ENCODE data around the gene ACER2.

Gene ACER2

GRCh38 chr9:19456426-19456825, 47.6 kb downstream of the ACER2 start:
- Mint-ChIP-seq H3K4me3 (no peak overlapping the region), H3K27ac (no peak overlapping the region), H3K4me1 (ENCODE audit: low read depth) (peaks cover 9% of the 10 kb centered on the region), H3K36me3 (ENCODE audit: low read depth) (no peaks in the 10 kb centered on the region), H3K9me3 (no peaks in the 10 kb centered on the region), H3K27me3 (ENCODE audit: low read depth) (peaks cover 8% of the 10 kb centered on the region)

DNA sequence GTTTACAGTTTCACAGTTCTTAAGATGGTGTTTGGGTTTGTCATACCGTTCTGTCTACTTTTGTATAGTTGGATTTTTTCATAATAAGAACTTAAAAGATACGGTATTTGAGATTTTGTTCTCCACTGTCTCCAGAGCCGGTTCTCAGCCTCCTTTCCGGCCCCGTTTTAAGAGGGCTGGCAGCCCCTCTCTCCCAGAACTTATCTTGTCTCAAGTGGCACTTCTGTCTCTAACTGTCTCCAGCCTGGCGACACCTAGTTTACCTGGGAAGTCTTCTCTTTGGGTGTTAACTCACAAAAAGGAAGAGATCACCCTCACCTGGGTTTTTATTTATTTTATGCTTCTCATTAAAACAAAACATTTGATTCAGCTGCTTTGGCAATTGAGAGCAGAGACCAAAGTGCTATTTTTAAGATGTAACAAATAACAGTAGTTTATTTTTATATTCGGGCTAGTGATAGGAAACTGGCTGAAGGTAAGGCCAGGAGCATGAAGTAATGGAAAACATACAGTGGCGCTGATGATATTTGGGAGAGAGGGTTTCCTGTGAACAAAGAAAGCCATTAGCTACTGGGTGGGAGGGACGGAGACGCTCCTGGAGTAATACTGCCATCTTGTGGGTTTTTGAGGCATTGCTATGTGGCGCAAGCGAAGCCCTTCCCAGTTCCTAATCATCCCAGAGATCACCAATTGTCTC, 48.3 kb downstream of the ACER2 start:
- Mint-ChIP-seq H3K27me3 (ENCODE audit: low read depth) (peaks cover 8% of the 10 kb centered on the region), H3K9me3 (no peaks in the 10 kb centered on the region), H3K4me3 (peak overlapping the region; percentile 66), H3K4me1 (ENCODE audit: low read depth) (peaks cover 7% of the 10 kb centered on the region), H3K36me3 (ENCODE audit: low read depth) (no peaks in the 10 kb centered on the region), H3K27ac (no peak overlapping the region)

DNA sequence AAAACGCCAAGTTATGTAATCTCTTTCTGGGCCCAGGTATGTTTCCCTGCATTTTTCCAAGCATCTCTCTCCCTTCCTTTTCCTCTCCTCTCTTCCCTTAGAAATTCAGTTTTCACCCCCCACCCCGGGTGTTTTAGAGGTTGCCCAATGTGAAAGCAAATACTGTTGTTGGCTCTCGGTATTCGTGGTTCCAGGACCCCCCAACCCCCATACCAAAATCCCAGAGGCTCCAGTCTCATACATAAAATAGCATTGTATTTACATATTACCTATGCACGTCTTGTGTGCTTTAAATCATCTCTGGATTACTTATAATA, 48.8 kb downstream of the ACER2 start:
- Mint-ChIP-seq H3K27ac (no peak overlapping the region), H3K4me3 (peak overlapping the region; percentile 66), H3K4me1 (ENCODE audit: low read depth) (peaks cover 7% of the 10 kb centered on the region), H3K9me3 (no peaks in the 10 kb centered on the region), H3K36me3 (ENCODE audit: low read depth) (no peaks in the 10 kb centered on the region), H3K27me3 (ENCODE audit: low read depth) (peaks cover 11% of the 10 kb centered on the region)

- Mint-ChIP-seq H3K4me1 (ENCODE audit: low read depth) (peaks cover 11% of the 10 kb centered on the region), H3K4me3 (no peak overlapping the region), H3K27me3 (ENCODE audit: low read depth) (peaks cover 12% of the 10 kb centered on the region), H3K36me3 (ENCODE audit: low read depth) (no peaks in the 10 kb centered on the region), H3K9me3 (no peaks in the 10 kb centered on the region), H3K27ac (no peak overlapping the region)
Measured at GRCh38 chr9:19460243-19460642, 51.4 kb downstream of the ACER2 start.

GRCh38 chr9:19461135-19461534, 52.3 kb downstream of the ACER2 start:
- Mint-ChIP-seq H3K9me3 (no peaks in the 10 kb centered on the region), H3K27me3 (ENCODE audit: low read depth) (peaks cover 12% of the 10 kb centered on the region), H3K36me3 (ENCODE audit: low read depth) (no peaks in the 10 kb centered on the region), H3K4me1 (ENCODE audit: low read depth) (peaks cover 12% of the 10 kb centered on the region), H3K27ac (no peak overlapping the region), H3K4me3 (no peak overlapping the region)

GRCh38 chr9:19464061-19464763, 55.4 kb downstream of the ACER2 start:
- Mint-ChIP-seq H3K36me3 (ENCODE audit: low read depth) (no peaks in the 10 kb centered on the region), H3K27me3 (ENCODE audit: low read depth) (peaks cover 8% of the 10 kb centered on the region), H3K4me1 (ENCODE audit: low read depth) (peaks cover 5% of the 10 kb centered on the region), H3K27ac (no peak overlapping the region), H3K4me3 (peak overlapping the region; percentile 87), H3K9me3 (no peaks in the 10 kb centered on the region)

DNA sequence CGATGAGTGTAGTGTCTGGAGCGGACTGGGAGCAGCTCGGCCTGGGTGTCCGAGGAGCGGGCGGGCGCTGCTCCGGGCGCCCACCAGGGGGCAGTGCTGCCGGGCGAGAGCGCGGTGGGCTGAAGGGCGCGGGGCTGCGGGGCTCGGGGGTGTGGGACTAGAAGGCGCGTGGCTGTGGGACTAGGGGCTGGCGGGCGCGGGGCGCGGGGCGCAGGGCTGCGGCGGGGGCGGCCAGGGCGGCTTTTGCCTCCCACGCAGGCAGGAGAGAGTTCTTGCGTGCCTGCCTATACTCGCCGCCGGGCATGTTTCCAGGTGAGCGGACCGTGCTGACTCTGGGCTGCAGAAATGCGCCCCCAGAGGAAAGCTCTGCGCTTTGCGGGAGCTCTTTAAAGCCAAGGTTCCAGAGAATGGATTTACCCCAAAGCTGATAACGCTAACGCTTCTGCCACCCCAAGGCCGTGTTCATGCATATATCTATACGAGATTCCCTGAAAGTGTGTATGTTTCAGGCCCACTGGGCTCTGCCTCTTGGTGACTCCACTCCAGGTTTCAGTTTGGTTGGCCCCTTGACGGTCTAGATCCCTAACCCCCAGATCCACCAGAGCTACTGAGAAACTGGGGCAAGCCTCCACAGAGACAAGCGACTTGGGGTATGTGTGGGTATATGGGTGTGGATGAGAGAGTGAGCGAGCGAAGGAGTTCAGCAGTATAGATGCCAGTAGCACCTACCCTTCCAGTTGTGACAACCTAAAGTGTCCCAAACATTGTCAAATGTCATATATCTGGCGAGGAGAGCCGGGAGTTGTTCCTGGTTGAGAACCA, 56.2 kb downstream of the ACER2 start:
- no peak overlapping the region for H3K27ac Mint-ChIP-seq
- H3K36me3 Mint-ChIP-seq (ENCODE audit: low read depth), result no peaks in the 10 kb centered on the region

GRCh38 chr9:19465586-19466279, 56.9 kb downstream of the ACER2 start:
- no peaks in the 10 kb centered on the region for H3K9me3 Mint-ChIP-seq
- H3K27me3 Mint-ChIP-seq (ENCODE audit: low read depth), result peaks cover 4% of the 10 kb centered on the region
- peak overlapping the region; percentile 87 for H3K4me3 Mint-ChIP-seq
- peaks cover 12% of the 10 kb centered on the region for H3K4me1 Mint-ChIP-seq (ENCODE audit: low read depth)
- no peaks in the 10 kb centered on the region for H3K36me3 Mint-ChIP-seq (ENCODE audit: low read depth)
- no peak overlapping the region for H3K27ac Mint-ChIP-seq

More for the DNA sequence above, 56.2 kb downstream of the ACER2 start:
- Mint-ChIP-seq H3K9me3 (no peaks in the 10 kb centered on the region), H3K27me3 (ENCODE audit: low read depth) (peaks cover 4% of the 10 kb centered on the region), H3K4me1 (ENCODE audit: low read depth) (peaks cover 8% of the 10 kb centered on the region), H3K4me3 (peak overlapping the region; percentile 87)

DNA sequence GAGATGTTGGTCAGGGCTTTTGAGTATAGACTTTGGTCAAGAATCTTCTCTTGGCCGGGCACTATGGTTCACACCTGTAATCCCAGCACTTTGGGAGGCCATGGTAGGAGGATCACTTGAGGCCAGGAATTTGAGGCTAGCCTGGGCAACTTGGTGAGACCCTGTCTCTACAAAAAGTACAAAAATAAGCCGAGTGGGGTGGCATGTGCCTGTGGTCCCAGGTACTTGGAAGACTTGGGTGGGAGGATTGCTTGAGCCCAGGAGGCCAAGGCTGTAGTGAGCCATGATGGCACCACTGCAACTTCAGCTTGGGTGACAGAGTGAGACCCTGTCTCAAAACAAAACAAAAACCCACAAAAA, 57.5 kb downstream of the ACER2 start:
- peaks cover 12% of the 10 kb centered on the region for H3K4me1 Mint-ChIP-seq (ENCODE audit: low read depth)
- no peaks in the 10 kb centered on the region for H3K36me3 Mint-ChIP-seq (ENCODE audit: low read depth)
- no peaks in the 10 kb centered on the region for H3K9me3 Mint-ChIP-seq
- no peak overlapping the region for H3K27ac Mint-ChIP-seq
- H3K27me3 Mint-ChIP-seq (ENCODE audit: low read depth), result peaks cover 4% of the 10 kb centered on the region
- H3K4me3 Mint-ChIP-seq, result no peak overlapping the region

DNA sequence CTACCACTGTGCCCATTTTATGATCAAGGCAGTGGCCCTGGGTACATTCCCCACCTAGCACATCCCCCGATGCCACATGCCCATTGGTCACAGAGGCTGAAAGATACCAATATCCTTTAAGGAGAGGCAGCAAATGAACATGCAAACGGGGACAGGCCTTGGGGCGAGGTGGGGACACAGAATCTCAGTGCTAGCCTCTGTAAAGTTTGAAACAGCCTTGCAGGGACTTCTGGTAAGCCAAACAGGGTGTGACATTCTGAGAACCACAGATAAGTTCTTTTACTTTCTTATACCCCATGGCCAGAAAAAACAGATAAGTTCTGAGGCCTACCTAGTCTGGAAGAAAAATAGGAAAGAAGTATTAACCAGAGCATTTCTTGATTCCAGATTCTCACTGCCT, 60.5 kb downstream of the ACER2 start:
- H3K9me3 Mint-ChIP-seq, result no peaks in the 10 kb centered on the region
- no peak overlapping the region for H3K4me3 Mint-ChIP-seq
- peaks cover 3% of the 10 kb centered on the region for H3K27me3 Mint-ChIP-seq (ENCODE audit: low read depth)
- H3K27ac Mint-ChIP-seq, result no peak overlapping the region
- peaks cover 19% of the 10 kb centered on the region for H3K4me1 Mint-ChIP-seq (ENCODE audit: low read depth)
- H3K36me3 Mint-ChIP-seq (ENCODE audit: low read depth), result no peaks in the 10 kb centered on the region

GRCh38 chr9:19470567-19470966, 61.8 kb downstream of the ACER2 start:
- Mint-ChIP-seq H3K9me3 (no peaks in the 10 kb centered on the region), H3K4me1 (ENCODE audit: low read depth) (peaks cover 14% of the 10 kb centered on the region), H3K27ac (no peak overlapping the region), H3K4me3 (no peak overlapping the region), H3K27me3 (ENCODE audit: low read depth) (peaks cover 11% of the 10 kb centered on the region), H3K36me3 (ENCODE audit: low read depth) (no peaks in the 10 kb centered on the region)

DNA sequence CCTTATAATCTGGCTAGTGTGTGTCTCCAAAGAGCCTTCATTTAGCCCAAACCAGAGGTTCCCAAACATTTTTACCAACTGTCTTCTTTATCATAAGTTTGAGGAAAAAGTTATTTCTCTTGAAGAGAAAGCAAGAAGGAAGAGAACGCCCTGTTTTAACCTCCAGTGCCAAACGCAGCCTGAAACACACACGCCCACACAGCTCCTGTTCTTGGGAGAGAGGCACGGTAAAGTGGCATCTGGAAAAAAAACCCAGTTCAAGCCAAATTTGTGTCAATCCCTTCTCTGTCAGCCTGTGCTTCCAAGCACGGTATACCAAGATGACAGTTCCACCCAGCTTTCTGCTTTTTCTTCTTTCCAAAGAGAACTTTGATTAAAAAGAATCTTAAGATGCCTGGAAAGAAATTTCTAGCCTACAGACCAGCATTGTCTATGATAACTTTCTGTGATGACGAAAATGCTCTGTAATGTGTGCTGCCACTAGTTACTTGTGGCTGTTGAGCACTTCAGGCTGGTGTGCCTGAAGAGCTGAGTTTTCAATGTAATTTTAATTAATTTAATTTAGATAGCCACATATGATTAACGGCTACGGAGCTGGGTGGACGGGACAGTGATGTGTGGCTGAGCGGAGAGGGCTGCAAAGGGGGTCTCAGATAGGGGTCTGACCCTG, 62.3 kb downstream of the ACER2 start:
- no peaks in the 10 kb centered on the region for H3K36me3 Mint-ChIP-seq (ENCODE audit: low read depth)
- H3K4me3 Mint-ChIP-seq, result no peak overlapping the region
- H3K4me1 Mint-ChIP-seq (ENCODE audit: low read depth), result peaks cover 14% of the 10 kb centered on the region
- no peak overlapping the region for H3K27ac Mint-ChIP-seq
- peaks cover 11% of the 10 kb centered on the region for H3K27me3 Mint-ChIP-seq (ENCODE audit: low read depth)
- H3K9me3 Mint-ChIP-seq, result no peaks in the 10 kb centered on the region

DNA sequence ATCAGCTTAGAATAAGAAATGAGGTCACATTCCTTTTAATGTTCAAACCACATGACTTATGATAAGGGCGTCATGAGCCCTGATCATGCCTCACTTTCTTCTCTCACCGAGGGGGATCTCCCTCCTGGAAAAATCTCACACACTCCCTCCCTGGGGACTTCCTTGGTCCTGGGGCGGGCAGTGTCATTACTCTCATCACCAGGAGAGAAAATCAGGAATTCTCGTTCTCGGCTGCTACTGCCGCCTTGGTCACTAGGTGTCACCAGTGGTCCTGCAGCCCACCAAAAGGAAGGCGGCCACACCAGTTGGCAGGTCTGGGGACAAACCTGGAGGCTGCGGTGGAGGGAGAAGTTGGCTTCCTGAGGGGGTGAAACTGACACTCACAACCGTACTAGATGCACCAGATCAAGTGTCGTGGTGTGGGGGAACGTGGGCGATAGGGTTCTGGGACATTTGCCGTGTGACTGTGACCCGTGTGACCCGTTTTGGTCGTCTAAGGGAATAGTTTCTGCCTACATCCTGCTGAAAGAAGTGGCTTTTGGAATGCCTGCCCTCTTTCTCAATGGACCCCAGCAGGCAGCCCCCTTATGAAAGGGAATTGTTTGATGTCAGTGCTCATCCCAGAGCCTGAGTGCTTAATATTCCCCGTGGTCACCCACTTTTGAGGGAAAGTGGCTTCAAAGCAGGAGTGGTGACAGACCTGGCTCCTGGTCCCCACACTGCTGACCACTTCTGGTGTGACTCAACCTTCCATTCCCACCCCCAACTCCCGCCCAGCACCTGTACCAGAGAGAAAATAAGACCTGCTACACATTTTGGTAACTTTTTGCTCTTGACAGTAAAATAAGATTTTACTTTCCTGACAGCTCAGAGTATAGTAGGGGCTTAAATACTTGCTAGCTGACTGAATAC, 63.2 kb downstream of the ACER2 start:
- no peaks in the 10 kb centered on the region for H3K36me3 Mint-ChIP-seq (ENCODE audit: low read depth)
- H3K4me1 Mint-ChIP-seq (ENCODE audit: low read depth), result peaks cover 14% of the 10 kb centered on the region
- H3K27me3 Mint-ChIP-seq (ENCODE audit: low read depth), result peaks cover 14% of the 10 kb centered on the region
- no peak overlapping the region for H3K27ac Mint-ChIP-seq
- no peaks in the 10 kb centered on the region for H3K9me3 Mint-ChIP-seq
- H3K4me3 Mint-ChIP-seq, result peak overlapping the region; percentile 23

All from T-helper 1 cell treated with Interleukin-12 subunit alpha and Interleukin-12 subunit beta and Interleukin-4 antibody, amounts not matched to agents 30 μg/mL and 1 μg/mL, for 36 hours (primary cell).